Stimulated activated naive CD8-positive, alpha-beta T cell treated with anti-CD3 and anti-CD28 coated beads, Interleukin-15, amount 100 ng/mL, for 72 hours (primary cell): Measurements from ENCODE around the gene HSP90AB1.
"Not testable (repeated sequence)": the region's sequence is repeated elsewhere in the genome, so short reads cannot be mapped to it uniquely, and the experiment has no call there.

Experiments used
- ATAC-seq: fragments of 150-1000 bp; cut with Tn5 transposase; 2 replicates; pipeline ENCODE4 v1.10.0; 2021; ENCODE audit warnings: mild to moderate bottlenecking, moderate library complexity
- DNase-seq, 2 donors: peaks; one replicate each; pipeline ENCODE4 v3.0.0; 2021 to 2022
- H3K27ac Mint-ChIP-seq, 2 donors: one replicate each; pipeline ENCODE4 v1.8.0; 2022; ENCODE audit warnings: mild to moderate bottlenecking in 2 of 2, mixed read lengths in 2 of 2, moderate library complexity in 2 of 2
- H3K27me3 Mint-ChIP-seq: one replicate; pipeline ENCODE4 v1.8.0; 2022; ENCODE audit warnings: mixed read lengths
- H3K4me1 Mint-ChIP-seq: one replicate; pipeline ENCODE4 v1.8.0; 2022; ENCODE audit warnings: mild to moderate bottlenecking, mixed read lengths
- H3K4me3 Mint-ChIP-seq, 2 donors: one replicate each; pipeline ENCODE4 v1.8.0; 2022; ENCODE audit warnings: mild to moderate bottlenecking in 2 of 2, mixed read lengths in 2 of 2, moderate library complexity in 1 of 2
- H3K9me3 Mint-ChIP-seq, 2 donors: one replicate each; pipeline ENCODE4 v1.8.0; 2022; ENCODE audit warnings: mixed read lengths in 2 of 2

The HSP90AB1 gene

DNA sequence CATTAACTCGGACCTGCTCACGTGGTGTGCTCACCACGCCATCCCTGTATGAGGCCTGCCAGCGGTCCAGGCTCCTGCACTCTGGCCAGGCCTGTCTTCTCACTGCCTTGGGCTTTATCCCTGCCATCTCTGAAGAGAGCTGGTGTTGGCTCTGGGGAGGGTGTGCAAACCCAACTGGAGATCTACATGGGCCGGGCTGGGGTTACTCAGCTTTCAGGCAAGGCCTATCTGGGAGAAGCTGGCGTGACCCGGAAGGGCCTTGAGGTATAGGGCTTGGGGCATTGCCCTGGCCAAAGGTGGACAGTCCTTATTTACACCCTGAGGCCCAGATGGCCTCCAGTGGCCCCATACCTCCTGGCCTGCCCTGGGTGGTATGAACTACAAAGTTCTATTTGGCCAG, 18.5 kb upstream of the HSP90AB1 start:
- H3K27ac Mint-ChIP-seq: peak overlapping the region in 1 of 2 donors; percentile 55
- no peak overlapping the region for H3K4me3 Mint-ChIP-seq
- no peaks in the 10 kb centered on the region for H3K9me3 Mint-ChIP-seq
- no peaks in the 10 kb centered on the region for H3K27me3 Mint-ChIP-seq
- DNase-seq (no peak), ATAC-seq (no peak)
- peaks cover 43% of the 10 kb centered on the region for H3K4me1 Mint-ChIP-seq

DNA sequence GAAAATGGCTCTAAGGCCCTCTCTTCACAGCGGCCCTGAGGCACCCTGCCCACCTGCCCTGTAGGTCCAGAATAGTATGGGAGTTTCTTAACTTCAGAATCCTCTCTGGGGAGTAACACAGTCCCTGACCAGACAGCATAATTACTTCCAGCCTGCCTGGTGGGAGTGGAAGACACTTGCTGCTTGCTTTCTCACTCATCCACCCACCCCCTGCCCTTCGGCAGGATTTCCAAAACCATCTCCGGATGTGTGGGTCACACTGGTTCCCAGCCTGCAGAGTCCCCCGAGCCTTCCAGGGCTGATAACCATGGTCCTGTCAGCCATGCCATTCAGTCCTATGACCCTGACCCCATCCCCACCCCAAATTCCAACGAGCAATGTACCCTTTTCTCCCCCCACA, 18.1 kb upstream of the HSP90AB1 start:
- H3K4me3 Mint-ChIP-seq: no peak overlapping the region
- H3K27me3 Mint-ChIP-seq: no peaks in the 10 kb centered on the region
- H3K4me1 Mint-ChIP-seq: peaks cover 43% of the 10 kb centered on the region
- no peaks in the 10 kb centered on the region for H3K9me3 Mint-ChIP-seq
- ATAC-seq: no peak
- H3K27ac Mint-ChIP-seq: peak overlapping the region in 1 of 2 donors; percentile 55
- DNase-seq: no peak

DNA sequence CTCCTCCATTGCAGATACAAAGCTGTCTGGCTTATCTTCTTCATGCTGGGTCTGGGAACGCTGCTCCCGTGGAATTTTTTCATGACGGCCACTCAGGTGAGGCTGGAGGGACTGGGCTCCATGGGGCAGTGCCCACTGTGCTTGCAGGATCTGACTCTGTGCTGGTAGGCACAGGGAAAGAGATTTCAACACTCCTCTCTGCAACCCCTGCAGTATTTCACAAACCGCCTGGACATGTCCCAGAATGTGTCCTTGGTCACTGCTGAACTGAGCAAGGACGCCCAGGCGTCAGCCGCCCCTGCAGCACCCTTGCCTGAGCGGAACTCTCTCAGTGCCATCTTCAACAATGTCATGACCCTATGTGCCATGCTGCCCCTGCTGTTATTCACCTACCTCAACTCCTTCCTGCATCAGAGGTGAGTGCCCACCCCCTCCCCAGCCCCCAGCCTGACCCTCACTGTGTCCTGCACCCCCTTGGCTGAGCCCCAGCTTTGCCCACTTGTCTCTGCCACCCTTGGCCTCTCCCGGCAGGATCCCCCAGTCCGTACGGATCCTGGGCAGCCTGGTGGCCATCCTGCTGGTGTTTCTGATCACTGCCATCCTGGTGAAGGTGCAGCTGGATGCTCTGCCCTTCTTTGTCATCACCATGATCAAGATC, 17.4 kb upstream of the HSP90AB1 start:
- H3K27me3 Mint-ChIP-seq: no peaks in the 10 kb centered on the region
- H3K4me1 Mint-ChIP-seq: peaks cover 37% of the 10 kb centered on the region
- H3K4me3 Mint-ChIP-seq: no peak overlapping the region
- no peak for ATAC-seq
- no peak for DNase-seq
- H3K9me3 Mint-ChIP-seq: no peaks in the 10 kb centered on the region
- H3K27ac Mint-ChIP-seq: no peak overlapping the region

DNA sequence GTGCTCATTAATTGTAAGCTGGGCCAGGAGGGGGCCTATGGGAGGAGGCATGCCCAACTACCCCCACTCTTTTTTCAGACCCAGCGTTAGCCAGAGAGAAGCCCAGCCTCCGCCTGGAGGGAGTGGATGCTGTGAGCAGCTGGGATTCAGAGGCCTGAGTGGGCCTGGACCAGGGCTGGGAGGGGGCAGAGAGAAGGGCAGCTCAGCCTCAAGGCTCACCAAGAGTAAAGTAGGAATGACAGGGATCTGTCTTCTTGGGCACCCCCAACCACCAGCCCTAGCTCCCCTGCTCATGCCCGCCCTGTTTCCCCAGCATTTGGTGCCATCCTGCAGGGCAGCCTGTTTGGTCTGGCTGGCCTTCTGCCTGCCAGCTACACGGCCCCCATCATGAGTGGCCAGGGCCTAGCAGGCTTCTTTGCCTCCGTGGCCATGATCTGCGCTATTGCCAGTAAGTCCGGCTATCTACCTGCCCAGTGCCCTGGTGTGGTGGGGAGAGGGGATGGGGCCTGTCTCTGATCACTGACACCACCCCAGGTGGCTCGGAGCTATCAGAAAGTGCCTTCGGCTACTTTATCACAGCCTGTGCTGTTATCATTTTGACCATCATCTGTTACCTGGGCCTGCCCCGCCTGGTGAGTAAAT, 16.7 kb upstream of the HSP90AB1 start:
- no peaks in the 10 kb centered on the region for H3K27me3 Mint-ChIP-seq
- no peak overlapping the region for H3K4me3 Mint-ChIP-seq
- H3K9me3 Mint-ChIP-seq: no peaks in the 10 kb centered on the region
- DNase-seq: no peak
- peaks cover 31% of the 10 kb centered on the region for H3K4me1 Mint-ChIP-seq
- ATAC-seq: no peak
- no peak overlapping the region for H3K27ac Mint-ChIP-seq

DNA sequence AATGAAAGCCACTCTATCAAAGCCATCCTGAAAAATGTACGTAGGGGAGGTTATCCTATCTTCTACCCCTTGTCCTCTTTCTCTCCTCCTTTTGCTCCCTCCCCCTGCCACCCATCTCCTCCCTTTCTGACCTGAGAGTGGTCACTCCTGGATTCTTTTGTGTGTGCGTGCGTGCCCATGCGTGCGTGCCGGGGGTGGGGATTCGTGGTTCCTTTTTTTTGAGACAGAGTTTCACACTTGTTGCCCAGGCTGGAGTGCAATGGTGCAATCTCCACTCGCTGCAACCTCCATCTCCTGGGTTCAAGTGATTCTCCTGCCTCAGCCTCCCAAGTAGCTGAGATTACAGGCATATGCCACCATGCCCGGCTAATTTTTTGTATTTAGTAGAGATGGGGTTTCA, 15.5 kb upstream of the HSP90AB1 start:
- ATAC-seq, H3K4me3 Mint-ChIP-seq, H3K27me3 Mint-ChIP-seq, H3K9me3 Mint-ChIP-seq, DNase-seq: not testable (repeated sequence)
- peak overlapping the region in 1 of 2 donors; percentile 68 for H3K27ac Mint-ChIP-seq
- H3K4me1 Mint-ChIP-seq: peaks cover 18% of the 10 kb centered on the region

DNA sequence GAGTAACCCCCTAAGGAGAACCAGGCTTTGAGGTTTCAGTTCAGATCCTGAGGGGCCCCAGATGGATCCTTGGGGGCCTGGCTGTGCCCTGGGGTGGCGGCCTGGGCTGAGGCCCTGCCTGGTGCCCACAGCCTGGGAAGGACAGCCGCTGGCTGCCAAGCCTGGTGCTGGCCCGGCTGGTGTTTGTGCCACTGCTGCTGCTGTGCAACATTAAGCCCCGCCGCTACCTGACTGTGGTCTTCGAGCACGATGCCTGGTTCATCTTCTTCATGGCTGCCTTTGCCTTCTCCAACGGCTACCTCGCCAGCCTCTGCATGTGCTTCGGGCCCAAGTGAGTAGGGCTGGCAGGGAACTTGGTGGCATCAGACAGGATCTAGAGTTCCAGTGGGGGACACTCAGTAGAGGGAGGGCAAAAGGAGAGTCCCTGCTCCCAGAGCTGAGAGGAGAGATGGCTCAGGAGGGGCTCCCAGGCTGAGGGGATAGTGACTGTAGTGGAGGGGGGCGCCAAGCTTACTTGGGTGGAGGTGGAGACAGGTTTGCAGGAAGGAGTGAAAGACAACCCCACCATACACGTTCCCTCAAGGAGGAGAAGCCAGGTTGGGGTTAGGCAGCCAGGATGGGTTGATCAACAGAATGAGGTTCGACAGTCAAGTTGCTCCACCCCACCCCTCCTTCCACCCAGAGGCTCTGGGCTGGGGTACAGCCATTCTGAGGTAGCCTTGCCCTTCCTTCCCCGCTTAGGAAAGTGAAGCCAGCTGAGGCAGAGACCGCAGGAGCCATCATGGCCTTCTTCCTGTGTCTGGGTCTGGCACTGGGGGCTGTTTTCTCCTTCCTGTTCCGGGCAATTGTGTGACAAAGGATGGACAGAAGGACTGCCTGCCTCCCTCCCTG, 14.0 kb upstream of the HSP90AB1 start:
- ATAC-seq (no peak), DNase-seq (no peak)
- peak overlapping the region in 1 of 2 donors; percentile 19 for H3K27ac Mint-ChIP-seq
- no peaks in the 10 kb centered on the region for H3K27me3 Mint-ChIP-seq
- no peaks in the 10 kb centered on the region for H3K9me3 Mint-ChIP-seq
- peaks cover 15% of the 10 kb centered on the region for H3K4me1 Mint-ChIP-seq
- H3K4me3 Mint-ChIP-seq: no peak overlapping the region

DNA sequence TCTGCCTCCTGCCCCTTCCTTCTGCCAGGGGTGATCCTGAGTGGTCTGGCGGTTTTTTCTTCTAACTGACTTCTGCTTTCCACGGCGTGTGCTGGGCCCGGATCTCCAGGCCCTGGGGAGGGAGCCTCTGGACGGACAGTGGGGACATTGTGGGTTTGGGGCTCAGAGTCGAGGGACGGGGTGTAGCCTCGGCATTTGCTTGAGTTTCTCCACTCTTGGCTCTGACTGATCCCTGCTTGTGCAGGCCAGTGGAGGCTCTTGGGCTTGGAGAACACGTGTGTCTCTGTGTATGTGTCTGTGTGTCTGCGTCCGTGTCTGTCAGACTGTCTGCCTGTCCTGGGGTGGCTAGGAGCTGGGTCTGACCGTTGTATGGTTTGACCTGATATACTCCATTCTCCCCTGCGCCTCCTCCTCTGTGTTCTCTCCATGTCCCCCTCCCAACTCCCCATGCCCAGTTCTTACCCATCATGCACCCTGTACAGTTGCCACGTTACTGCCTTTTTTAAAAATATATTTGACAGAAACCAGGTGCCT, 13.3 kb upstream of the HSP90AB1 start:
- Mint-ChIP-seq H3K4me3 (no peak overlapping the region), H3K4me1 (peaks cover 22% of the 10 kb centered on the region), H3K27ac (peak overlapping the region in 1 of 2 donors; percentile 68), H3K27me3 (no peaks in the 10 kb centered on the region), H3K9me3 (no peaks in the 10 kb centered on the region)
- no peak for ATAC-seq
- no peak for DNase-seq

DNA sequence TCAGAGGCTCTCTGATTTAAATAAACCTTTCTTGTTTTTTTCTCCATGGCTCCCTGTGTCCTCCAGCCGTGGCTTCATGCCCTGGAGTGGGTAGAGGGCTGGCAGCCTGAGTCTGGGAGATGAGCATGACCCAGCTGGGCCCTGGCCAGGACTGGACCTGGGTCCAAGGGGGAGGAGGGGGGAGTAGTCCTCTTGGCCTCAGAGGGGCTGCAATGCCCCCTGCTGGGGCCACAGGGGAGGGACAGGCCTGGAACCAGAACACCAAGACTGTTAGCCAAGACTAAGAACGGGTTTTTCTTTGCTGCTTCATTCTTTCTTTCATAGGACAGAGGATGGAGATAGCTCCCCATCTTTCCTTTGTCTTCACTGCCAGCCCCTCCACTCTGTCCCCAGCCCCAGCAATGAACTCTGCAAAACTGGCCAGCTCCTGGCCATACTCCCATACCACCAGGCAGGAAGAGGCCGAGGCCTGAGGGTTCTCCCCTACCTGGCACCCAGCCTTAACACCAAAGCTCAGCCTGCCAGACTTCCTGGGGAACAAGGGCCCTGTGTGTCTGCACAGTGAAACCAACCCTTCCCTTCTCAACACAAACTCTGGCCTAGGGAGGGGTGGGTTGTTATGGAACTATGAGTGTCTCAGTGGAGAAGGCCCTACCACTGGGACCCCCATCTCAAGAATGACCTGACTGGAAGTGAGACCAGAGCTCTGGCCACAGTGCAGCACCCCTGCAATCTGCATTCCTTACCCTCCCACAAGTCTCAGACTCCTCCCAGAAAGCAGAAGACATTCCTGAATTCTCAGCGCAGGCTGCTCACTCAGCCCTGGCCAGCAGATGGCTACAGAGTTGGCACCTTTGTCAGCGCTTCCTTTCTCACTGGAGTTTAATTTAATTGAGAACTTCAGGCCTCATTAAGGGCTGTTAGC, 12.5 kb upstream of the HSP90AB1 start:
- H3K4me1 Mint-ChIP-seq: peaks cover 29% of the 10 kb centered on the region
- H3K4me3 Mint-ChIP-seq: no peak overlapping the region
- peak overlapping the region in 1 of 2 donors; percentile 42 for H3K27ac Mint-ChIP-seq
- ATAC-seq: no peak
- H3K9me3 Mint-ChIP-seq: no peaks in the 10 kb centered on the region
- H3K27me3 Mint-ChIP-seq: no peaks in the 10 kb centered on the region
- DNase-seq: peak in 1 of 2 donors; percentile 38

DNA sequence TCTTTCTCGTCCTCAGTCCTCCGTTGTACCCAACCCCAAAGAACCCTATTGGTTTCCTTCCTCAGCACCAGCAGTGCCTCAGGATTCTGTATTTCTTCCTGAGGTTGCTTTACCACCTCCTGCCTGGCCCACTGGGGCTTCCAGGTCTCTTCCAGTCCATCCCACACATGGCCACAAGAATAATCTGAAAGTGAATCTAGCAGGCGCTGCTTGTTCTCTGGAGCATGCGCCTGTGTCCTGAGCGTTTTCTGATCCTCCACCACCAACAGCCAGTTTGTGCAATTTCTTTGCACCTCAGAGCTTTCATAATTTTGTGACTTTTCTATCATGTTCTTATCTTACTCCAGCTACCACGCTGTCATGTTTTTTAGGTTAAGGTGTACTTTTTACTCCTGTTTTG, 11.6 kb upstream of the HSP90AB1 start:
- Mint-ChIP-seq H3K9me3 (no peaks in the 10 kb centered on the region), H3K27ac (peak overlapping the region in 1 of 2 donors; percentile 5), H3K4me1 (peaks cover 29% of the 10 kb centered on the region), H3K27me3 (no peaks in the 10 kb centered on the region), H3K4me3 (no peak overlapping the region)
- DNase-seq: no peak
- no peak for ATAC-seq

DNA sequence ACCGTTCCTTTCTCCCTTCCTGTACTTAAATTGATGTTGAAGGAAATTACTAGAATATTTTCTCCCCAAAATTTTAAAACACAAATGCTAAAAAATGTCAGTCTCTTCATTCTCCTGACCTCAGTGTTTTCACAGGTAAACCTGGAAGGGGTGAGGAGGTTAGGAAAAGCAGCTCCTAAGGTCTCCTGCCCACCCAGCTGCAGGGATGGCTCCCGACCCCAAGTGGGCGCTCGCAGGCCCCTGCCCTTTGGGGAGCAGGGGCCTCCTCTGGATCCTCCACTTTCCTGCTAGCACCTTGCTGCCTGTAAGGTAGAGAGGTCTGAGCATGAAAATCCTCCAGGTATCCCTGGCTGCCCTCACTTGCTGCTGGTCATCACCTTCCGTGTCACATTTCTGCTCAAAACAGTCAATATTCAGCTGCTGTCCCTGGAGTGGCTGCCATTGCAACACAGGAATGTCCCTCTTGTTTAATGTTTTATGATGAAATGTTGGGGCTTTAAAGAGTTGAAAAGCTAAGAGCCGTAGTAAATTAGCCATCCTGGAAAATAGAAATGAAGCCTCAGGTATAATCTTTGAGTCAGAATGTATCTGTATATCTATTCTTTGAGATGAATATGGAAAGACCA, 10.9 kb upstream of the HSP90AB1 start:
- H3K4me3 Mint-ChIP-seq: no peak overlapping the region
- no peak for ATAC-seq
- no peak for DNase-seq
- no peaks in the 10 kb centered on the region for H3K9me3 Mint-ChIP-seq
- H3K27ac Mint-ChIP-seq: no peak overlapping the region
- no peaks in the 10 kb centered on the region for H3K27me3 Mint-ChIP-seq
- peaks cover 29% of the 10 kb centered on the region for H3K4me1 Mint-ChIP-seq

DNA sequence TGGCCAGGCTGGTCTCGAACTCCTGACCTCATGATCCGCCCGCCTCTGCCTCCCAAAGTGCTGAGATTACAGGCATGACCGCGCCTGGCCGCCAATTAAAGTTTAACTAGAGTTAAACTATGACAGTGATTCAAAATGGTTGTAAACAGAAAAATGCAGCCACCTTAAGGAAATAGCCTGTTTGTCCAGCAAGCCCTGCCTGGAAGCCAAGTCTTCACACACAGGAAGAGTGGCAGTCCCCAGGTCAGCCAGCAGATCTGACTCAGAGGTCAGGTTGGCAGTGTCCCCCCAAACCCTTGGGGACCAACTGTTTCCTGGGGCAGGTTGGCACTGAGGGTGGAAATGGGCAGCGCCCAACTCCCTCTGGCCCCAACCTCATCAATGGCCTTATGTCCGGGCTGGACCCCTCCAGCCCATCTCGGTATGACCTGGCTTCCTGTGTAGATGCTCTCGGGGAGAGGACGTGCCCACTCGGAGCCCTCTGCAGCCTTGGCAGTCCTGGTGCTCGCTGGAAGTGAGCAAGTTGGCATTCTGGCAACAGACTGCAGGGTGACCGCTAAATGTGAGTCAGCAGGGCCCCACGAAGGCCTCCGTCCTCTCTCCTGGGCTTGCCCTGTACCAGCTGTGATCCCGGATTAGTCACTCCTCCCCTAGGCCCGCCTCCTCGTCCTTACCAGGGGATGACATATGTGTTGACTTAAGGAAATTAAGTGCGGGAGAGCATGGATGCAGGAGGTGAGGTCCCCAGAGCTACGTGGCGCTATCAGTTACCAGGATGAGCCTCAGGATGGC, 9.7 kb upstream of the HSP90AB1 start:
- Mint-ChIP-seq H3K27me3 (no peaks in the 10 kb centered on the region), H3K27ac (peak overlapping the region; percentile 98 to 99), H3K4me3 (peak overlapping the region; percentile 85 to 95), H3K9me3 (no peaks in the 10 kb centered on the region), H3K4me1 (peaks cover 29% of the 10 kb centered on the region)
- peak; percentile 46 to 73 for DNase-seq
- ATAC-seq: peak; percentile 89

DNA sequence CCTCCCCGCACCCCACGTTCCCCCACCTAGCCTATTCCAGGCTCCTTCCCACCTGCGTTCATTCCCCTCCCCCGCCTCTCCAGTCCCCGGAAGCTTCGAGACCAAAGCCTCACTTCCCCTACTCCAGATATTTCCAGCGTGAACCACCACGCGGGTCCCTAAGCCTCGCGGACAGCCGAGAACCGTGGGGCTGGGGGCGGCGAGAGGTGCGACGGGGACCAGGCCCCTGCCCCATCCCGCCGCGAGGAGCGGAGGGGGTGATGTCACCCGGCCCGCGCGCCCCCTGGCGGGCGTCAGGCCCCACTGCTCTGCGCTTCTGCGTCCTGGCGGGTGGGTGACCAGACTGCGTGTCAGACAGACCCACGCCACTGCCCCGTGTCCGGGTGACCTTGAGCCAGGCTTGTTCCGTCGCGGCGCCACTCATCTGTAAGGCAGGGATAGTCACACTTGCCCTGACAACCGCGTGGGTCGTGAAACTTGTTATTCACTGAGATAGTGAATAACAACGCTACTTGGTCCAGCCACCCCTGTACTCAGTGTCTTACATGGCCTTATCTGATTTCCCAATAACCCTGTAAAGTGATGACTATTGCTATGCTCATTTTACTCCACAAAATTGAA, 9.0 kb upstream of the HSP90AB1 start:
- Mint-ChIP-seq H3K9me3 (no peaks in the 10 kb centered on the region), H3K27me3 (no peaks in the 10 kb centered on the region), H3K4me1 (peaks cover 26% of the 10 kb centered on the region), H3K4me3 (peak overlapping the region; percentile 85 to 95), H3K27ac (peak overlapping the region; percentile 98 to 99)
- ATAC-seq: peak; percentile 93
- DNase-seq: peak; percentile 83 to 84

DNA sequence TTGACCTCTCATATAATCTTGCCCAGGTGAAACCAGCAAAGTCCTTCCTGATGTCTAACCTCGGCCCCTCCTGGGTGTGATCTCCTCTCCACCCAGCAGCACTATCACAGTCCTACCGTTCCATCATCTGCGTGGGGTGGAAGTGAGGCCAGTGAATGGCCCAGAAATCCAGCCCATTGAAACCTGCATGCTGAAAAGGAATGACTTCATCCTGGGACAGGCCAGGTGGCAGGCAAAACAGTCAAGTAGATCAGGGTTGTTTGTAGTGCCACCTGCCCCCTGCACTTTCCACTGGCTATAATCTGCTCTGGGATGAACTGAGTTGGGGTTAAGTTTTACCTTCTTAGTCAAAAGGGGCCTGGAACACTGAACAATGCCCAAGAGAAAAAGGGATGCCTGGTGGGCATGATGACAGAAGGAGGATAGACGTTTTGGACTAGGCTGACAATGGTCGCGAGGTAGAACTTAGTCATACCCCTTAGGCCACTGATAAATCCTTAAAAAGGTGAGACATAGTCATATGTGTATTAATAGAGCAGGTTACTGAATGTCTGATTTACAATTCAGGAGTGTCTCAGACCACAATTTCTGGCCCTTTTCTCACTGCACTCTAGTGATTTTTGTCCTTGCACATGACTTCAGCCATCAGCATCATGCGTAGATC, 8.1 kb upstream of the HSP90AB1 start:
- ATAC-seq (no peak), DNase-seq (no peak)
- Mint-ChIP-seq H3K4me1 (peaks cover 24% of the 10 kb centered on the region), H3K9me3 (no peaks in the 10 kb centered on the region), H3K4me3 (peak overlapping the region; percentile 85 to 95), H3K27ac (peak overlapping the region in 1 of 2 donors; percentile 2), H3K27me3 (no peaks in the 10 kb centered on the region)
